GM20000 (cell line): ENCODE results near the gene ADAMTS16.

Experiments used
- DNase-seq: peaks from one replicate; pipeline ENCODE4 v3.0.0; 2012; ENCODE audit warnings: low spot score
- CTCF ChIP-seq: IDR thresholded peaks from 2 replicates; pipeline ENCODE4 v1.5.1; 2012; ENCODE audit warnings: mild to moderate bottlenecking, control low read depth; ENCODE audit errors: extremely low read depth, missing control alignments

ADAMTS16 gene

DNA sequence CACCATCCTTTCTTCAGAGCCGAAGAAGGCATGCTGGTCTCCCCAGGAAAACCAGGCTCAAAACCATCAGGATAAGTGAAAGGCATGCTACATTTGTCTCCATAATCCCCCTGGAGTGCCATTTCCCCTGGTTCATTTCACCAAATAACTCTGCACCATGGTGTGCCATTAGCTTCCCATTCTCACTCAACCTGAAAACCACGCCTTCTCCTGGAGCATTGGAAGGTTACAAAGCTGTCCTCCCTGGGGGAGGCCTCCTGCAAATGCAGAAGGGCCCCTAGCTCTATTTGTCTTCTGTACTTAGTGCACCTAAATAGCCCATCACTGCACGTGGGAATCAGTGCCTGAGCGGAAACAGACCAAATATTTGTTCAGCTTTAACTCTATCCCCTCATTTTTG is 192.2 kb downstream of the ADAMTS16 start:
- TF ChIP-seq CTCF: no peak
- DNase-seq: no peak

GRCh38 chr5:5335107-5335506 is 195.0 kb downstream of the ADAMTS16 start:
- no peak for TF ChIP-seq CTCF
- no peak for DNase-seq

GRCh38 chr5:5335700-5336264 is 195.7 kb downstream of the ADAMTS16 start:
- no peak for TF ChIP-seq CTCF
- no peak for DNase-seq

DNA sequence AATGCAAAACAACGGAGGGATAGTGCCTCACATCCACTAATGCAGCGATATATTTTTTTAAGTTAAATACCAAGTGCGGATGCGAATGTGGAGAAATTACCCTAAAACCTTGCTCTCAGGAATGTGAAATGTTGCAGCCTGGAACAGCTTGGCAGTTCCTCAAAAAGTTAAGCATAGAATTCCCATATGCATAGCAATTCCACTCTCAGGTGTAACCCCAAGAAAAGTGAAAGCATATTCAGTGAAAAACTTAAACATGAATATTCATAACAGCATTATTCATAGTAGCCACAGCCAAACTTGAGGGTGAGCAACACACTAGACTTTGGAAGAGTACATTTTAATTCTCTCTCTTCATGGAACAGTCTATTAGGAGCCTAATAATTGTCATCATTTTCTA is 199.1 kb downstream of the ADAMTS16 start:
- no peak for DNase-seq
- no peak for TF ChIP-seq CTCF

- TF ChIP-seq CTCF: no peak
- no peak for DNase-seq
Observed at GRCh38 chr5:5340206-5340729, 200.1 kb downstream of the ADAMTS16 start.

- no peak for DNase-seq
- no peak for TF ChIP-seq CTCF
Observed at GRCh38 chr5:5341531-5342292, 201.6 kb downstream of the ADAMTS16 start.

- TF ChIP-seq CTCF: no peak
- no peak for DNase-seq
Observed at GRCh38 chr5:5342784-5343183, 202.7 kb downstream of the ADAMTS16 start.
